Stomach (tissue), 4 donors: Measurements from ENCODE around the gene CABP2.

Source experiments
- CTCF ChIP-seq, 7 experiments: fragments of 450-650 bp in 4 of 7; fragments of 200-600 bp in 3 of 7; sonication (generic) in 3 of 7; IDR thresholded peaks; one replicate each; pipeline ENCODE4 v1.5.1; 2016 to 2019; ENCODE audit warnings: antibody characterized with exemption in 7 of 7, control low read depth in 2 of 7, mild to moderate bottlenecking in 1 of 7
- POLR2A ChIP-seq, 4 donors: fragments of 450-650 bp; IDR thresholded peaks; one replicate each; pipeline ENCODE4 v1.6.1; 2016; ENCODE audit warnings: antibody characterized with exemption in 4 of 4, control low read depth in 2 of 4, mild to moderate bottlenecking in 1 of 4, moderate library complexity in 1 of 4

- TF ChIP-seq POLR2A (IDR thresholded peaks at IDR 0.05) (no peak), CTCF (IDR thresholded peaks at IDR 0.05) (no peak)
Observed at GRCh38 chr11:67543585-67543984, 20.3 kb upstream of the CABP2 start.
